HepG2 (cell line): ENCODE results near the gene C20orf202. TPM values are rescaled to one million over a fixed set of nuclear protein-coding genes. Genes with fewer than 3 reads are reported as not detected.
A peak's percentile ranks its signal among the peaks of the same experiment; 100 is the strongest.

Experiments used
- ATAC-seq: fragments of 200-7000 bp; cut with Tn5 transposase; 3 replicates; pipeline ENCODE4 v1.9.1; 2020; ENCODE audit warnings: mild to moderate bottlenecking, moderate library complexity
- BruUV-seq: library from RNA; stranded (reverse); fragments of 400-500 nt; replicated peaks from 2 replicates; lab custom pipeline; 2021; lab: Mats Ljungman, UMichigan
- CTCF ChIA-PET: fragments of 300-600 bp; formaldehyde crosslinking; extraction: SDS; loops from one replicate; lab custom pipeline; 2021; ENCODE audit warnings: low total read pairs, inconsistent platforms, low intra/inter-chr PET ratio; lab: Yijun Ruan, JAX
- POLR2A ChIA-PET: fragments of 350-600 bp; sonication (Branson Sonifier 250); formaldehyde crosslinking; loops from one replicate; lab custom pipeline; 2020; ENCODE audit warnings: antibody characterized with exemption, inconsistent platforms; lab: Yijun Ruan, JAX
- DNase-seq: peaks from one replicate; pipeline ENCODE4 v3.0.0-alpha.2; 2015; ENCODE audit warnings: low spot score
- FAIRE-seq: peaks from 3 replicates; lab custom pipeline; 2011; peaks lifted over from hg19 to GRCh38; lab: Jason Lieb, UNC
- H2AFZ ChIP-seq: one replicate; pipeline ENCODE4 v1.6.1; 2011; ENCODE audit warnings: low read length, inconsistent platforms
- H3K27ac ChIP-seq: fragments of 300-600 bp; 3 replicates; pipeline ENCODE4 v1.8.0; 2011; ENCODE audit warnings: mixed run types, mild to moderate bottlenecking, mixed read lengths, low read length, inconsistent platforms; ENCODE audit not compliant: insufficient read depth; ENCODE audit errors: extremely low read length
- H3K27me3 ChIP-seq, 2 experiments: fragments of 200-600 bp in 1 of 2; 2 replicates in 1 of 2; 3 replicates in 1 of 2; pipeline versions ENCODE4 v1.6.0 to v1.8.0; 2011; ENCODE audit warnings: low read length in 2 of 2, mild to moderate bottlenecking in 2 of 2, moderate library complexity in 2 of 2, inconsistent platforms in 1 of 2; ENCODE audit not compliant: insufficient read depth in 2 of 2, control insufficient read depth in 1 of 2
- H3K36me3 ChIP-seq, 2 experiments: fragments of 200-600 bp in 1 of 2; replicated peaks in 1 of 2; 2 replicates in 1 of 2; 3 replicates in 1 of 2; pipeline versions ENCODE4 v1.5.1 to v1.8.0; 2011; ENCODE audit warnings: low read length in 2 of 2, inconsistent platforms in 1 of 2; ENCODE audit not compliant: insufficient read depth in 2 of 2, control insufficient read depth in 1 of 2
- H3K4me1 ChIP-seq: 2 replicates; pipeline ENCODE4 v1.5.1; 2012; ENCODE audit warnings: low read length, inconsistent platforms; ENCODE audit not compliant: insufficient read depth
- H3K4me2 ChIP-seq: 2 replicates; pipeline ENCODE4 v1.6.0; 2011; ENCODE audit warnings: low read depth, low read length, inconsistent platforms
- H3K4me3 ChIP-seq, 3 experiments: fragments of 200-600 bp in 1 of 3; sonication (generic), shearing (Covaris generic) in 1 of 3; replicated peaks in 1 of 3; 2 replicates each; pipeline ENCODE4 v1.5.1; 2011 to 2016; ENCODE audit warnings: low read length in 3 of 3, inconsistent platforms in 2 of 3, low read depth in 2 of 3, mild to moderate bottlenecking in 2 of 3, control low read depth in 1 of 3, mixed read lengths in 1 of 3; ENCODE audit not compliant: insufficient read depth in 1 of 3
- H3K79me2 ChIP-seq: one replicate; pipeline ENCODE4 v1.6.1; 2011; ENCODE audit warnings: low read length, inconsistent platforms; ENCODE audit not compliant: insufficient read depth
- H3K9ac ChIP-seq: 2 replicates; pipeline ENCODE4 v1.6.0; 2011; ENCODE audit warnings: mild to moderate bottlenecking, low read depth, low read length, inconsistent platforms; ENCODE audit not compliant: insufficient read depth
- H3K9me3 ChIP-seq: 2 replicates; pipeline ENCODE4 v1.5.1; 2012; ENCODE audit warnings: mild to moderate bottlenecking, low read length
- H4K20me1 ChIP-seq: 2 replicates; pipeline ENCODE4 v1.6.0; 2011; ENCODE audit warnings: inconsistent platforms, mild to moderate bottlenecking, low read length, moderate library complexity; ENCODE audit not compliant: insufficient read depth
- ARID2 ChIP-seq: sonication (generic); formaldehyde crosslinking; IDR thresholded peaks from 2 replicates; pipeline ENCODE4 v1.8.1; 2022; ENCODE audit warnings: mild to moderate bottlenecking, missing genetic modification reagents, borderline replicate concordance
- ATM ChIP-seq: fragments of 450-650 bp; IDR thresholded peaks from 2 replicates; pipeline ENCODE4 v1.7.1; 2017; ENCODE audit warnings: mild to moderate bottlenecking, borderline replicate concordance
- BORCS8-MEF2B ChIP-seq: sonication (generic); formaldehyde crosslinking; IDR thresholded peaks from 2 replicates; pipeline ENCODE4 v1.8.0; 2022; ENCODE audit warnings: mild to moderate bottlenecking, missing genetic modification reagents
- HNF1A ChIP-seq, 2 experiments: sonication (generic) in 1 of 2; formaldehyde crosslinking in 1 of 2; IDR thresholded peaks; 2 replicates each; pipeline versions ENCODE4 v1.4.0 to v1.6.1; 2016 to 2020; ENCODE audit warnings: borderline replicate concordance in 1 of 2, low read depth in 1 of 2, mild to moderate bottlenecking in 1 of 2, missing genetic modification reagents in 1 of 2
- KAT8 ChIP-seq: IDR thresholded peaks from 2 replicates; pipeline ENCODE4 v1.6.1; 2016; ENCODE audit warnings: missing genetic modification reagents, missing compliant biosample characterization
- MEIS2 ChIP-seq: sonication (generic); formaldehyde crosslinking; IDR thresholded peaks from 2 replicates; pipeline ENCODE4 v1.9.0; 2021; ENCODE audit warnings: mild to moderate bottlenecking, missing genetic modification reagents
- RBM39 ChIP-seq: fragments of 200-400 bp; formaldehyde crosslinking; IDR thresholded peaks from one replicate; pipeline ENCODE4 v1.6.1; 2018; ENCODE audit warnings: antibody characterized with exemption, mild to moderate bottlenecking, low read depth, low read length; ENCODE audit not compliant: poor library complexity, severe bottlenecking
- TEAD3 ChIP-seq: optimal IDR thresholded peaks from 2 replicates; pipeline ENCODE3; 2016; ENCODE audit warnings: borderline replicate concordance
- ZBTB34 ChIP-seq: sonication (generic); formaldehyde crosslinking; IDR thresholded peaks from 2 replicates; pipeline ENCODE4 v1.8.0; 2022; ENCODE audit warnings: mild to moderate bottlenecking, missing genetic modification reagents
- WGBS: methylation state at CpG from one replicate; pipeline ENCODE4 v1.1.6; 2017; ENCODE audit warnings: low lambda C conversion rate; 5-methylcytosine and 5-hydroxymethylcytosine counted together
- in situ Hi-C: cut with HindIII; loops from 2 replicates; pipeline ENCODE4 v1.10.0; 2017; ENCODE audit warnings: low pct_unique_long_range_greater_than_20kb; ENCODE audit not compliant: extremely low pct_ligation_motif_present
- intact Hi-C: fragments of 100-400 bp; cut with micrococcal nuclease; formaldehyde crosslinking; loops from one replicate; pipeline ENCODE4 v1.10.0; 2022; ENCODE audit not compliant: unreplicated experiment
- polyA plus RNA-seq, 8 experiments: library from polyadenylated mRNA; depleted of rRNA in 3 of 8; stranded (reverse) in 7 of 8; unstranded in 1 of 8; fragments of >200 nt; fragmentation: Illumina TruSeq in 4 of 8; extraction: Trizol in 4 of 8; gene quantifications; 2 replicates each; pipeline versions ENCODE4 v1.2.1 to v1.2.3, GENCODE V29; 2011 to 2016; ENCODE audit warnings: low read depth in 4 of 8, missing spikeins in 1 of 8, mixed read lengths in 1 of 8; ENCODE audit not compliant: insufficient read depth in 1 of 8
- total RNA-seq, 5 experiments: library from RNA; depleted of rRNA; stranded (reverse); fragments of >200 nt; fragmentation: Illumina TruSeq; extraction: Trizol; gene quantifications; 2 replicates each; pipeline ENCODE4 v1.2.3, GENCODE V29; 2016; ENCODE audit warnings: low read depth in 1 of 5
- TF ChIP-seq, protein P1 (sequence below): sonication (generic); formaldehyde crosslinking; IDR thresholded peaks from 2 replicates; pipeline ENCODE4 v1.8.1; 2023; ENCODE audit warnings: mild to moderate bottlenecking, missing genetic modification reagents
- TF ChIP-seq, protein P2 (sequence below): sonication (generic); formaldehyde crosslinking; IDR thresholded peaks from 2 replicates; pipeline ENCODE4 v1.4.0; 2020; ENCODE audit warnings: mild to moderate bottlenecking, missing genetic modification reagents

The C20orf202 gene
- total and polyA plus RNA-seq, 2 of the 13 experiments (the other 11 are each of a cell fraction or from before 2014, with no cell fraction given), result 0.20 to 1.2 TPM

- Histone ChIP-seq H3K4me2 (no peak overlapping the region), H2AFZ (no peak overlapping the region), H3K36me3 (no peaks in the 10 kb centered on the region), H3K27ac (no peak overlapping the region), H3K4me3 (no peak overlapping the region), H4K20me1 (no peaks in the 10 kb centered on the region), H3K27me3 (no peaks in the 10 kb centered on the region; a peak in 1 of 5 replicates), H3K9ac (no peak overlapping the region), H3K79me2 (no peaks in the 10 kb centered on the region), H3K9me3 (no peaks in the 10 kb centered on the region), H3K4me1 (peaks cover 39% of the 10 kb centered on the region)
- BruUV-seq, result no TSS peak
- WGBS, result 22% methylated on average over 1 of the region's 1 CpG
- in situ Hi-C loops, result loop anchor here (5.0 to 10.0 kb wide), 3 partner anchors 73 to 375 kb away; partner anchors contain the start of gene PSMF1
- CTCF ChIA-PET, result no interaction called here
- TF ChIP-seq TEAD3 (CRISPR knock-in tag) (no peak), KAT8 (CRISPR knock-in tag) (no peak), ARID2 (CRISPR knock-in tag) (no peak), ATM (0 out of 2 replicates have a peak, but pooled peaks have one; percentile 21), RBM39 (no peak), BORCS8-MEF2B (CRISPR knock-in tag) (no peak), MEIS2 (CRISPR knock-in tag) (no peak), ZBTB34 (no peak), HNF1A (IDR thresholded peaks at IDR 0.05; ENCODE audit: low read depth) (no peak), HNF1A (CRISPR knock-in tag; IDR thresholded peaks at IDR 0.05; ENCODE audit: borderline replicate concordance) (no peak)
- TF ChIP-seq, protein P1, sequence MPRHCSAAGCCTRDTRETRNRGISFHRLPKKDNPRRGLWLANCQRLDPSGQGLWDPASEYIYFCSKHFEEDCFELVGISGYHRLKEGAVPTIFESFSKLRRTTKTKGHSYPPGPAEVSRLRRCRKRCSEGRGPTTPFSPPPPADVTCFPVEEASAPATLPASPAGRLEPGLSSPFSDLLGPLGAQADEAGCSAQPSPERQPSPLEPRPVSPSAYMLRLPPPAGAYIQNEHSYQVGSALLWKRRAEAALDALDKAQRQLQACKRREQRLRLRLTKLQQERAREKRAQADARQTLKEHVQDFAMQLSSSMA (CRISPR knock-in tag), result no peak
- TF ChIP-seq, protein P2, sequence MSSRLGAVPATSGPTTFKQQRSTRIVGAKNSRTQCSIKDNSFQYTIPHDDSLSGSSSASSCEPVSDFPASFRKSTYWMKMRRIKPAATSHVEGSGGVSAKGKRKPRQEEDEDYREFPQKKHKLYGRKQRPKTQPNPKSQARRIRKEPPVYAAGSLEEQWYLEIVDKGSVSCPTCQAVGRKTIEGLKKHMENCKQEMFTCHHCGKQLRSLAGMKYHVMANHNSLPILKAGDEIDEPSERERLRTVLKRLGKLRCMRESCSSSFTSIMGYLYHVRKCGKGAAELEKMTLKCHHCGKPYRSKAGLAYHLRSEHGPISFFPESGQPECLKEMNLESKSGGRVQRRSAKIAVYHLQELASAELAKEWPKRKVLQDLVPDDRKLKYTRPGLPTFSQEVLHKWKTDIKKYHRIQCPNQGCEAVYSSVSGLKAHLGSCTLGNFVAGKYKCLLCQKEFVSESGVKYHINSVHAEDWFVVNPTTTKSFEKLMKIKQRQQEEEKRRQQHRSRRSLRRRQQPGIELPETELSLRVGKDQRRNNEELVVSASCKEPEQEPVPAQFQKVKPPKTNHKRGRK (CRISPR knock-in tag), result peak; percentile 80; the same call in 1 of the 2 replicates
- ATAC-seq (no peak), FAIRE-seq (no peak), DNase-seq (no peak)
- POLR2A ChIA-PET, result no interaction called here
- intact Hi-C loops, result loop anchor here (10.0 kb wide), 1 partner anchor 375 kb away; no protein-coding TSS in a partner anchor
These were observed 13.4 kb upstream of the C20orf202 start for GRCh38 chr20:1189827-1190226.
